ENCODE data around the gene MSH2. TPM values are rescaled to one million over a fixed set of nuclear protein-coding genes. Genes with fewer than 3 reads are reported as not detected.
"Not testable (repeated sequence)": the region's sequence is repeated elsewhere in the genome, so short reads cannot be mapped to it uniquely, and the experiment has no call there.

Gene MSH2
- total and polyA plus RNA-seq, 4 donors = 1.6 to 33.3 (median 3.8) TPM

DNA sequence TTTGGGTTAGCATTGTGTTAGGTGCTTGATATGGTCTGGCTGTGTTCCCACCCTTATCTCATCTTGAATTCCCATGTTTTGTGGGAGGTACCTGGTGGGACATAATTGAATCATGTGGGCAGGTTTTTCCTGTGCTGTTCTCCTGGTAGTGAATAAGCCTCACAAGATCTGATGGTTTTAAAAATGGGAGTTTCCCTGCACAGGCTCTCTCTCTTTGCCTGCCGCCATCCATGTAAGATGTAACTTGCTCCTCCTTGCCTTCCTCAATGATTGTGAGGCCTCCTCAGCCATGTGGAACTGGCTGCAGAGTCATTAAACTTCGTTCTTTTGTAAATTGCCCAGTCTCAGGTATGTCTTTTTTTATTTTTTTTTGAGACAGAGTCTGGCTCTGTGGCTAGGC is 2.8 kb downstream of the MSH2 start:
- Histone ChIP-seq H3K9ac (ENCODE audit: low read depth in 1 of 2, low read length in 2 of 2) (no peak overlapping the region), H3K27ac (ENCODE audit: low read depth in 1 of 2, low read length in 2 of 2) (no peak overlapping the region), H3K27me3 (ENCODE audit: control insufficient read depth in 4 of 4, insufficient read depth in 4 of 4, low read length in 3 of 4) (no peaks in the 10 kb centered on the region), H3K4me1 (ENCODE audit: control insufficient read depth in 4 of 4, insufficient read depth in 4 of 4, low read length in 3 of 4) (peaks cover 2 to 18% (median 13%) of the 10 kb centered on the region in 4 donors), H3K9me3 (ENCODE audit: control insufficient read depth in 4 of 4, low read length in 3 of 4) (no peaks in the 10 kb centered on the region), H3K4me3 (ENCODE audit: low read depth in 1 of 3, low read length in 3 of 3) (no peak overlapping the region), H3K36me3 (ENCODE audit: control insufficient read depth in 4 of 4, insufficient read depth in 3 of 4, low read depth in 1 of 4, low read length in 3 of 4) (no peaks in the 10 kb centered on the region)
- DNase-seq (ENCODE audit: low spot score) = no peak
- 95% methylated on average over 2 of the region's 2 CpGs for WGBS
- TF ChIP-seq FOXA2 (IDR thresholded peaks at IDR 0.05) (no peak), HNF4G (IDR thresholded peaks at IDR 0.05) (no peak), SP1 (IDR thresholded peaks at IDR 0.05) (no peak)
- TF ChIP-seq, protein P1, sequence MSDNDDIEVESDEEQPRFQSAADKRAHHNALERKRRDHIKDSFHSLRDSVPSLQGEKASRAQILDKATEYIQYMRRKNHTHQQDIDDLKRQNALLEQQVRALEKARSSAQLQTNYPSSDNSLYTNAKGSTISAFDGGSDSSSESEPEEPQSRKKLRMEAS (IDR thresholded peaks at IDR 0.05) = no peak

DNA sequence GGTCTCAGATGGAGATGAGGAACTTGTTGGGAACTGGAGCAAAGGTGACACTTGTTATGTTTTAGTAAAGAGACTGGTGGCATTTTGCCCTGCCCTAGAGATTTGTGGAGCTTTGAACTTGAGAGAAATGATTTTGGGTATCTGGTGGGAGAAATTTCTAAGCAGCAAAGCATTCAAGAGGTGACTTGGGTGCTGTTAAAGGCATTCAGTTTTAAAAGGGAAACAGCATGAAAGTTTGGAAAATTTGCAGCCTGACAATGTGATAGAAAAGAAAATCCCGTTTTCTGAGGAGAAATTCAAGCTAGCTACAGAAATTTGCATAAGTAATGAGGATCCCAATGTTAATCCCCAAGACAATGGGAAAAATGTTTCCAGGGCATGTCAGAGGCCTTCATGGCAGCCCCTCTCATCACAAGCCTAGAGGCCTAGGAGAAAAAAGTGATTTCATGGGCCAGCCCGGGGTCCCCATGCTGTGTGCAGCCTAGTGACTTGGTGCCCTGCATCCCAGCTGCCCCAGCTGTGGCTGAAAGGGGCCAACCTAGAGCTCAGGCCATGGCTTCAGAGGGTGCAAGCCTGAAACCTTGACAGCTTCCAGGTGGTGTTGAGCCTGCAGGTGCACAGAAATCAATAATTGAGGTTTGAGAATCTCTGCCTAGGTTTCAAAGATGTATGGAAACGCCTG is 3.8 kb downstream of the MSH2 start:
- DNase-seq (ENCODE audit: low spot score); H3K27me3 ChIP-seq (ENCODE audit: control insufficient read depth in 4 of 4, insufficient read depth in 4 of 4, low read length in 3 of 4); H3K4me3 ChIP-seq (ENCODE audit: low read depth in 1 of 3, low read length in 3 of 3); H3K9me3 ChIP-seq (ENCODE audit: control insufficient read depth in 4 of 4, low read length in 3 of 4); H3K27ac ChIP-seq (ENCODE audit: low read depth in 1 of 2, low read length in 2 of 2); H3K9ac ChIP-seq (ENCODE audit: low read depth in 1 of 2, low read length in 2 of 2); H3K36me3 ChIP-seq (ENCODE audit: control insufficient read depth in 4 of 4, insufficient read depth in 3 of 4, low read depth in 1 of 4, low read length in 3 of 4): not testable (repeated sequence)
- WGBS = 96% methylated on average over 3 of the region's 3 CpGs
- peaks cover 2 to 18% (median 13%) of the 10 kb centered on the region in 4 donors for H3K4me1 ChIP-seq (ENCODE audit: control insufficient read depth in 4 of 4, insufficient read depth in 4 of 4, low read length in 3 of 4)

DNA sequence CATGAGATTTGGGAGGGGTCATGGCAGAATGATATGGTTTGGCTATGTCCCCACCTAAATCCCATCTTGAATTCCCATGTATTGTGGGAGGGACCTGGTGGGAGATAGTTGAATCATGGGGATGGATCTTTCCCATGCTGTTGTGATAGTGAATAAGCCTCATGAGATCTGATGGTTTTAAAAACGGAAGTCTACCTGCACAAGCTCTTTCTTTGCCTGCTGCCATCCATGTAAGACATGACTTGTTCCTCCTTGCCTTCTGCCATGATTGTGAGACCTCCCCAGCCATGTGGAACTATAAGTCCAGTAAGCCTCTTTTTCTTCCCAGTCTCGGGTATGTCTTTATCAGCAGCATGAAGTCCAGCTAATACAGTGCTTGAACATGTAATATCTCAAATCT is 5.0 kb downstream of the MSH2 start:
- DNase-seq (ENCODE audit: low spot score); H3K36me3 ChIP-seq (ENCODE audit: control insufficient read depth in 4 of 4, insufficient read depth in 3 of 4, low read depth in 1 of 4, low read length in 3 of 4); H3K9ac ChIP-seq (ENCODE audit: low read depth in 1 of 2, low read length in 2 of 2); H3K4me1 ChIP-seq (ENCODE audit: control insufficient read depth in 4 of 4, insufficient read depth in 4 of 4, low read length in 3 of 4); H3K27me3 ChIP-seq (ENCODE audit: control insufficient read depth in 4 of 4, insufficient read depth in 4 of 4, low read length in 3 of 4); H3K4me3 ChIP-seq (ENCODE audit: low read depth in 1 of 3, low read length in 3 of 3); H3K9me3 ChIP-seq (ENCODE audit: control insufficient read depth in 4 of 4, low read length in 3 of 4); H3K27ac ChIP-seq (ENCODE audit: low read depth in 1 of 2, low read length in 2 of 2): not testable (repeated sequence)
- WGBS = 99% methylated on average over 2 of the region's 2 CpGs

DNA sequence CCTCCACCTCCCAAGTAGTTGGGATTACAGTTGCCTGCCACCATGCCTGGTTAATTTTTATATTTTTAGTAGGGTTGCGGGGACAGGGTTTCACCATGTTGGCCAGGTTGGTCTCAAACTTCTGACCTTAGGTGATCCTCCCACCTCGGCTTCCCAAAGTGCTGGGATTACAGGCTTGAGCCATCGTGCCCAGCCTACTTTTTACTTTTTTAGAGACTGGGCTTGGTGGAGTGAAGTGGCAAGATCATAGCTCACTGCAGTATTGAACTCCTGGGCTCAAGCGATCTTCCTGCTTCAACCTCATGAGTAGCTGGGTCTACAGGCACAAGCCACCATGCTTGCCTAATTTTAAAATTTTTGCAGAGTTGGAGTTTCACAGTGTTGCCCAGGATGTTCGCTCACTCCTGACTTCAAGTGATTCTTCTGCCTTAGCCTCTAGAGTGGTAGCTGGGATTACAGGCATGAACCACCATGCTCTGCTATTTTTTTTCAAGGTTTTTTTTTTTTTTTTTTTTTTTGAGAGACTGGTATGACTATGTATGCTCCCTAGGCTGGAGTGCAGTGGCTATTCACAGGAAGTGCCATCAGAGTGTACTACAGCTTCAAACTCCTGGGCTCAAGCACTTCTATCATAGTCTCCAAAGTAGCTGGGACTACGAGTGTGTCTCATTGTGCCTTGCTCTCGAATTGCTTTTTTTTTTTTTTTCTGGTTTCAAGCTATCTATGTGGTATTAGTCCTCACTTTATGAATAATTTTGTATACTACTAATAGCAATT is 11.9 kb downstream of the MSH2 start:
- no peaks in the 10 kb centered on the region for H3K27me3 ChIP-seq (ENCODE audit: control insufficient read depth in 4 of 4, insufficient read depth in 4 of 4, low read length in 3 of 4)
- H3K27ac ChIP-seq (ENCODE audit: low read depth in 1 of 2, low read length in 2 of 2) = no peak overlapping the region
- peaks cover 0 to 12% (median 6%) of the 10 kb centered on the region in 4 donors for H3K36me3 ChIP-seq (ENCODE audit: control insufficient read depth in 4 of 4, insufficient read depth in 3 of 4, low read depth in 1 of 4, low read length in 3 of 4)
- WGBS = 96% methylated on average over 7 of the region's 7 CpGs
- TF ChIP-seq RXRA (IDR thresholded peaks at IDR 0.05) = no peak
- TF ChIP-seq YY1 (IDR thresholded peaks at IDR 0.05) = no peak
- no peak for TF ChIP-seq JUND (IDR thresholded peaks at IDR 0.05)
- TF ChIP-seq, protein P2, sequence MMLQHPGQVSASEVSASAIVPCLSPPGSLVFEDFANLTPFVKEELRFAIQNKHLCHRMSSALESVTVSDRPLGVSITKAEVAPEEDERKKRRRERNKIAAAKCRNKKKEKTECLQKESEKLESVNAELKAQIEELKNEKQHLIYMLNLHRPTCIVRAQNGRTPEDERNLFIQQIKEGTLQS (IDR thresholded peaks at IDR 0.05) = no peak
- TF ChIP-seq GABPA (IDR thresholded peaks at IDR 0.05 in 1 of 2, conservative IDR thresholded peaks at IDR 0.05 in 1 of 2) = no peak
- TF ChIP-seq TAF1 (conservative IDR thresholded peaks at IDR 0.05) = no peak
- TF ChIP-seq CTCF (IDR thresholded peaks at IDR 0.05; ENCODE audit: low read depth, low read length, missing input control) = no peak
- TF ChIP-seq HNF4A (conservative IDR thresholded peaks at IDR 0.05) = no peak
- no peak for TF ChIP-seq NR2F2 (IDR thresholded peaks at IDR 0.05)
- DNase-seq (ENCODE audit: low spot score) = no peak
- H3K9me3 ChIP-seq (ENCODE audit: control insufficient read depth in 4 of 4, low read length in 3 of 4) = no peaks in the 10 kb centered on the region
- no peaks in the 10 kb centered on the region for H3K4me1 ChIP-seq (ENCODE audit: control insufficient read depth in 4 of 4, insufficient read depth in 4 of 4, low read length in 3 of 4)
- H3K4me3 ChIP-seq (ENCODE audit: low read depth in 1 of 3, low read length in 3 of 3) = no peak overlapping the region
- H3K9ac ChIP-seq (ENCODE audit: low read depth in 1 of 2, low read length in 2 of 2) = no peak overlapping the region
